Neutrophil (primary cell): ENCODE results near the gene PC.

Experiments used
- H3K27ac ChIP-seq: fragments of 200-600 bp; sonication (generic); 2 replicates; pipeline ENCODE4 v1.5.1; 2016; ENCODE audit warnings: mild to moderate bottlenecking, moderate library complexity
- H3K27me3 ChIP-seq: fragments of 200-600 bp; sonication (generic); 2 replicates; pipeline ENCODE4 v1.6.0; 2016; ENCODE audit warnings: mild to moderate bottlenecking
- H3K36me3 ChIP-seq: fragments of 200-600 bp; sonication (generic); 2 replicates; pipeline ENCODE4 v1.5.1; 2017
- H3K4me1 ChIP-seq, 2 experiments: fragments of 200-600 bp in 1 of 2; sonication (generic) in 1 of 2; 1 replicate in 1 of 2; 2 replicates in 1 of 2; pipeline versions ENCODE4 v1.5.1 to v1.6.1; 2013 to 2016; ENCODE audit warnings: low read depth in 1 of 2, low read length in 1 of 2, mild to moderate bottlenecking in 1 of 2, moderate library complexity in 1 of 2; ENCODE audit not compliant: control insufficient read depth in 1 of 2, insufficient read depth in 1 of 2
- H3K4me3 ChIP-seq, 2 experiments: fragments of 200-600 bp in 1 of 2; sonication (generic) in 1 of 2; 1 replicate in 1 of 2; 2 replicates in 1 of 2; pipeline ENCODE4 v1.5.1; 2013 to 2016; ENCODE audit warnings: low read depth in 1 of 2, low read length in 1 of 2, mild to moderate bottlenecking in 1 of 2, moderate library complexity in 1 of 2
- H3K9me3 ChIP-seq: fragments of 200-600 bp; sonication (generic); 2 replicates; pipeline ENCODE4 v1.5.1; 2016
- CTCF ChIP-seq: fragments of 200-600 bp; sonication (generic); IDR thresholded peaks from 2 replicates; pipeline ENCODE4 v1.5.1; 2016; ENCODE audit warnings: antibody characterized with exemption

Gene PC

DNA sequence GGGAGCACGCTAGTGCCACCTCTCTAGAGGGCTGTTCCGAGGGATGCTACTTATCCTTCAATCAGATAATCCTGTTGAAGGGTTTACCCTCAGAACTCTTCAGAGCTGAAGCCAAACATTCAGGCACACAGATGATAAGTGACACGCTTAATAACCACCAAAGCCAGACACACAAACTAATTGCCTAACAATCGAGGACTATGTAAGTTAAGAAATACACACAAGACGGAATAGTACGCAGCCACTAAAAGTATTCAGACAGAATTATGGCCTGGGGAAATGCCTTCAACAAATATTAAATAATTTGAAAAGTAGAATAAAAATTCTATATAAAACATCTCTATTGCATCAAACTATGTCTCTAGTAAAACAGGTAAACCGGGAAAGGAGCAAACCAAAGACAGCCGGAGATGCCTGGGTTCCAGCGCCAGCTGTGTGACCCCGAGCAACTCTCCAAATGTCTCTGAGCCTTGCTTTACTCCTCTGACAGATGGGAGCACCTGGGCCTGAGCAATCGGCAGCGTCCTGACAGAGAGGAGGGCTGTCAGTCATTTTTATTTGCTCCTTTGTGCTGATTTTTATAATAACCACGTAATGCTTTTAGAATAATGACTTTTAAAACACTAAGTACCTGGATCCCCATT, 90.0 kb downstream of the PC start:
- H3K27ac ChIP-seq: no peak overlapping the region
- TF ChIP-seq CTCF: no peak
- no peak overlapping the region for H3K4me3 ChIP-seq
- H3K4me1 ChIP-seq: peaks cover 0 to 6% of the 10 kb centered on the region in 2 experiments
- H3K9me3 ChIP-seq: no peaks in the 10 kb centered on the region
- no peaks in the 10 kb centered on the region for H3K36me3 ChIP-seq
- H3K27me3 ChIP-seq: no peaks in the 10 kb centered on the region

DNA sequence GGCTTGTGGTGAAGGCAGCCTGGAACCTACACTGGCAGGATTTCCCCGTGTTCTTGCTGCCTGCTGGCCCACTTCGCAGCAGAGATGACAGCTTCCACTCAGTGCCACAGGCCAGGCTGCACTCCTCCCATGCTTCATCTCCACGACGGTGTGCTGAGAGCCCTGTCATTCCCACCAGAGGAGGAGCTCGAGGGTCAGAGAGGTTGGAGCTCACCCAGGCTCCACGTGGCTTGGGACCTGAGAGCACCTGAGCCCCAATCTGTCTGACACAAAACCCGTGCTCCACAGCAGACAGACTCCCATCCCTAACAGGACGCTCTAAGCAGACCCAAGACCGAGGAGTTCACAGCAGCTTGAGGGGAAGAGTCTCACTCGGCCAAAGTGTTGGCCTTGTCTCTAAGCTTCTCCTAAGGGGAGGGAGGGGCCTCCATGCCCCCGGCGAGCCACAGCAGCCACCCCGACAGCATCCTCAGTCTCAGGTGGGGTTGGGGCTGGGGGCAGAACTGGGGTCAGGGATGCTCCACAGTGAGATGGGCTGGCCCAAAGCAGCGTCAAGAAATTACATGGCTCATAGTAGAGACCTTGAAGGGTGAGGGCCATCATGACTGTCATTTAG, 90.7 kb downstream of the PC start:
- no peak for TF ChIP-seq CTCF
- Histone ChIP-seq H3K36me3 (no peaks in the 10 kb centered on the region), H3K27ac (no peak overlapping the region), H3K27me3 (no peaks in the 10 kb centered on the region), H3K9me3 (no peaks in the 10 kb centered on the region), H3K4me1 (peaks cover 0 to 6% of the 10 kb centered on the region in 2 experiments), H3K4me3 (no peak overlapping the region)

- Histone ChIP-seq H3K27me3 (no peaks in the 10 kb centered on the region), H3K36me3 (no peaks in the 10 kb centered on the region), H3K4me3 (no peak overlapping the region), H3K27ac (no peak overlapping the region), H3K4me1 (peaks cover 0 to 6% of the 10 kb centered on the region in 2 experiments), H3K9me3 (no peaks in the 10 kb centered on the region)
- TF ChIP-seq CTCF: no peak
Observed at GRCh38 chr11:66866511-66866986, 91.6 kb downstream of the PC start.

DNA sequence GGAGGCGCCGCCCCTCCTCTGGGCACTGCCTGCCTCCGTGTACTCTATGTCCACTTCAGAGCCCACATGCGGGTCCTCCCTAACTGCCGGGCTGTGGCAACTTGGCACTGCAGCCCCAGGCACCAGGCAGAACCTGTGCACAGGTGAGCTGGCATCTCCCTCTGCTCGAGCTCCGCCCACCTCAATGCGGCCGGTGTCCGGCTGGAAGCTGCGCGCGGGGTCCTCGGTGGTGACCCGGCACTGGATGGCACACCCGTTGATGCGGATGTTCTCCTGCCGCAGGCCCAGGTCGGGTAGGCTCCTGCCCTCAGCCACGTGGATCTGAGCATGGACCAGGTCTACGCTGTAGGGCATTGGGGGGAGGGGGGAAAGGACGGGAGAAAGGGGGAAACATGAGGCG, 92.2 kb downstream of the PC start:
- Histone ChIP-seq H3K27me3 (no peaks in the 10 kb centered on the region), H3K9me3 (no peaks in the 10 kb centered on the region), H3K36me3 (no peaks in the 10 kb centered on the region), H3K4me1 (peaks cover 0 to 6% of the 10 kb centered on the region in 2 experiments), H3K27ac (no peak overlapping the region), H3K4me3 (no peak overlapping the region)
- TF ChIP-seq CTCF: no peak

- no peaks in the 10 kb centered on the region for H3K36me3 ChIP-seq
Observed at GRCh38 chr11:66864924-66865697, 93.1 kb downstream of the PC start.

More at GRCh38 chr11:66864924-66865697, 93.1 kb downstream of the PC start:
- Histone ChIP-seq H3K4me1 (peaks cover 0 to 6% of the 10 kb centered on the region in 2 experiments), H3K27ac (no peak overlapping the region), H3K9me3 (no peaks in the 10 kb centered on the region), H3K27me3 (no peaks in the 10 kb centered on the region), H3K4me3 (no peak overlapping the region)
- no peak for TF ChIP-seq CTCF
